HG02840 (cell line): ENCODE results near the gene CDH4.
"Not testable (repeated sequence)": the region's sequence is repeated elsewhere in the genome, so short reads cannot be mapped to it uniquely, and the experiment has no call there.

Source experiments
- ATAC-seq: cut with Tn5 transposase; IDR thresholded peaks from one replicate; pipeline ENCODE4 v1.9.1; 2021; ENCODE audit warnings: mild to moderate bottlenecking, moderate library complexity, moderate number of reproducible peaks; ENCODE audit not compliant: unreplicated experiment, low FRiP score

The CDH4 gene

GRCh38 chr20:61979090-61979489, 727.0 kb downstream of the CDH4 start:
- no peak for ATAC-seq

- no peak for ATAC-seq
These were observed 727.9 kb downstream of the CDH4 start for GRCh38 chr20:61979701-61980635.

GRCh38 chr20:61980647-61981583, 728.9 kb downstream of the CDH4 start:
- no peak for ATAC-seq

GRCh38 chr20:61981691-61982090, 729.6 kb downstream of the CDH4 start:
- not testable (repeated sequence) for ATAC-seq

- ATAC-seq = no peak
These were observed 730.3 kb downstream of the CDH4 start for GRCh38 chr20:61982191-61982950.

- ATAC-seq = no peak
These were observed 730.9 kb downstream of the CDH4 start for GRCh38 chr20:61982951-61983315.

- no peak for ATAC-seq
These were observed 731.9 kb downstream of the CDH4 start for GRCh38 chr20:61983965-61984364.

- not testable (repeated sequence) for ATAC-seq
These were observed 732.4 kb downstream of the CDH4 start for GRCh38 chr20:61984431-61984830.

GRCh38 chr20:61985096-61985495, 733.0 kb downstream of the CDH4 start:
- no peak for ATAC-seq

- ATAC-seq = no peak
These were observed 734.8 kb downstream of the CDH4 start for GRCh38 chr20:61986762-61987321.

- ATAC-seq = no peak
These were observed 736.6 kb downstream of the CDH4 start for GRCh38 chr20:61988665-61989064.

GRCh38 chr20:61989741-61990140, 737.7 kb downstream of the CDH4 start:
- no peak for ATAC-seq
